Measurements from ENCODE around the gene RALY. TPM values are rescaled to one million over a fixed set of nuclear protein-coding genes. Genes with fewer than 3 reads are reported as not detected.

RALY gene
- total RNA-seq = 111 TPM

DNA sequence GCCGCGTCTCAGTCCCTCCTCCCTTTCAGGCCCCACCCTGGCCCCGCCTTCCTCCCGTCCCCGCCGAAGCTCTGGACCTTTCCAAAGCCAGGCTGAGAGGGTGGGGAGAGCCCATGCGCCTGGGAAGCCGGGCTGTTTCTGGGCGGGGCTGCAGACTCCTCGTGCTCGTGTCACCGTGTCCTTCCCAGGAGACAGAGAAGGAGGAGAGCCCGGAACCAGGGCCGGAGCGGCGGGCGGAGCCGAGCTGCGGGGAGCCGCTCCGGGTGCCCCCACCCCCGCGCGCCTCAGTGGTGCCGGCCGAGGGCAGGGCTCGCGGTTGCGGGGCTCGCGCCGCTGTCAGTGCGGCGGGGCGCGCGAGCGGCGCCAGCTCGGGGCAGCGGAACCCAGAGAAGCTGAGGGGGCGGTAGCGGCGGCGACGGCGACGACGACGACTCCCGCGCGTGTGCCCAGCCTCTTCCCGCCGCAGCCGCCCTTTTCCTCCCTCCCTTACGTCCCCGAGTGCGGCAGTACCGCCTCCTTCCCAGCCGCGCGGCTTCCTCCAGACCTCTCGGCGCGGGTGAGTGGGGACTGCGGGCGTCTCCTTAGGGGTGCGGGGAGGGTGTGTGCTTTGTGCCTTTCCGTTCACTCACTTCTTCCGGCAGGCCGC is at the start of gene RALY:
RALY (plus strand) TSS at position 336 of the 646 bp plus-strand sequence. CDS start 78,164 bp downstream, outside the sequence.
- no peak for DNase-seq (ENCODE audit: low spot score)

- no peak for DNase-seq (ENCODE audit: low spot score)
Measured at GRCh38 chr20:33944914-33945313, 48.8 kb upstream of the RALY start.

- DNase-seq (ENCODE audit: low spot score) = no peak
Measured at GRCh38 chr20:33945391-33946081, 48.2 kb upstream of the RALY start.

DNA sequence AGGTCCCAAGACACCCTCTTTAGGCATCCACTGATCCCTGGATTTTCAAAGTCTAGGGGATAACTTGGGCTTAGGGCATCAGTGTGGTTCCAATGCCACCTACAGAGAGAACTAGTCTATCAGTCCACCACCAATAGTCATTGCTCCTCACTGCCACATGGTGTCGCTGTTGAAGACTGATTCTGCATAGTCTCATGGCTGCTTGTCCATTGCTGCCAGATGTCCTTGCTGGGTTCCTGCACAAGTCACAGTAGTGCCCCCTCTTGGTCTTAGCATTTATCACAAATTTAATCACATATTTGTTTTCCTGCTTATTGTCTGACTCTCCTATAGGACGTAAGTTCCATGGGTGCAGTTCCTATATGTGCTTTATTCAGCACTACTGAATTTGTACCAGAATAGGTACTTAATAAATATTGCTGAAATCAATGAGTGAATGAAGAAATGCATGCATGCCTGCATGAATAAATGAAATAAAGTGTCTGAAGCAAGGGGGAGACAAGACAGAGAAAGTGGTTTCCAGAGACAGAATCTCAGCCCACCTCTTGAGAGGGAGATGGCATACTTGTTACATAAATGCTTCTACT is 45.9 kb upstream of the RALY start:
- no peak for DNase-seq (ENCODE audit: low spot score)

DNA sequence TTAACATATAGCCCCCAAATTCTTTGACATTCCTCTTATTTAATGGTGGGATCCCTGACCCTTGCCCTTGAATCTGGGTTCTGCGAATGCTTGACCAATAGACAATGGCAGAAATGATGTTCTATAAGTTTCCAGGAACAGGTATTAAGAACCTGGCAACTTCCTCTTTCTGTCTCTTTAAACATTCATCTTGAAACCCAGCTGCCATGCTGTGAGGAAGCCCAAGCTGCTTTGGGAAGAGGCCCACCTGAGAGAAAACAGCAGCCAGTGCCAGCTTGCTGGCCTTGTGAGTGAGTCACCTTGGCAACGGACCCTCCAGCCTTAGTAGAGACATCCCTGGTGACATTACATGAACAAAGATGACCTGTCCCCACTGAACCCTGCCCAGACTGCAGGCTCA is 45.2 kb upstream of the RALY start:
- DNase-seq (ENCODE audit: low spot score) = no peak

- no peak for DNase-seq (ENCODE audit: low spot score)
Measured at GRCh38 chr20:33951171-33951570, 42.5 kb upstream of the RALY start.

- DNase-seq (ENCODE audit: low spot score) = no peak
Measured at GRCh38 chr20:33954504-33954903, 39.2 kb upstream of the RALY start.

DNA sequence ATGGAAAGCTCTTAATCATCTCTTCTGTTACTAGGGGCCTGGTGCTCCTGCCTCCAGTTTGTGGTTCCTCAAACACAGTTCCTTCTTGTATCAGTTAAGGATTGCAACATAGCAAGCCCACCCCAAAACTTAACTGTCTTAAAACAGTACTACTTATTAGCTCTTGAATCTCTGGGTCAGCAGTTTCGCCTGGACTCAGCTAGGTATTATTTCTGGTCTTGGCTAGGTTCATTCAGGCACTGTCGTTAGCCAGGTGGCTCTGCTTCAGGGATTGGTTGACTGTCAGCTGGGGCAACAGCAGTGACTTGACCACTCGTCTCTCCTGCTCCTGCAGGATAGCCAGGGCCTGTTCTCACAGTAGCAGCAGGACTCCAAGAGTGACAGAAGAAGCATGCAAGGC is 30.0 kb upstream of the RALY start:
- no peak for DNase-seq (ENCODE audit: low spot score)

DNA sequence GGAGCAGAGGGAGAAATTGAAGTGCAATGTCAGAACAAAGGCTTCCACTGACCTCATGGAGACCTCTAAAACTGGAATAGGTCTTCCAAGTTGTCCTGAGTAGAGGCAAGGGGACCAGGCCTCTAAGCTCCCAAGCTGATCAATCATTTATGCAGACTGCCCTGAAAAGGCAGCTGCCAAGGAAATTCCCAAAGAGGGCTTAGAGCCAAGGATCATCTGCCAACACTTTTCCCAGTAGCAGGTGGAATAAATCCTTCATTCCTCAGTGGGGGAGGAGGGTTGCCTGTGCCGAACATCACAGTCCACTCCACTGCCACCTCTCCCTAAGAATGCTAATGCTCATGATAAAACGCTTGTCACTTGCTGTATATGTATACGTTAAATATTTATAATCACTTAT is 29.3 kb upstream of the RALY start:
- DNase-seq (ENCODE audit: low spot score) = no peak

GRCh38 chr20:33967126-33967525 is 26.6 kb upstream of the RALY start:
- no peak for DNase-seq (ENCODE audit: low spot score)

DNA sequence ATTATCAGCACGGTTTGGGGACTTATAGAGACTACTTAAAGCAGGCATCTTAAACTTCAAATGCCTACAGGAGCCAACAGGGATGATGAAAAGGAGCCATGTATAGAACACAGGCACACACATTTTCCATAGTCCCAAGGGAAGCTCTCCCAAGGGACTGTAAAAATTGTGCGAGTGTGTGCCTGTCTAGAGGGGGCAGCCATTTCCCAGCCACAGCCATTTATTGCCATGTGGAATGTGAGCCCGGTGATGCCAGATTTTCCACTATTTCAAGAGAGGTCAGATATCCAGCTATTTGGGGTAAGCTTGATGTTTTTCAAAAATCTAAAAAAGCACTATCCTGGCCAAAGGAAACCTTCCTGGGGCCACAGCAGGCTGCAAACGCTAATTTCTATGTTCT is 24.1 kb upstream of the RALY start:
- DNase-seq (ENCODE audit: low spot score) = no peak

GRCh38 chr20:33970229-33970628 is 23.5 kb upstream of the RALY start:
- DNase-seq (ENCODE audit: low spot score) = no peak

DNA sequence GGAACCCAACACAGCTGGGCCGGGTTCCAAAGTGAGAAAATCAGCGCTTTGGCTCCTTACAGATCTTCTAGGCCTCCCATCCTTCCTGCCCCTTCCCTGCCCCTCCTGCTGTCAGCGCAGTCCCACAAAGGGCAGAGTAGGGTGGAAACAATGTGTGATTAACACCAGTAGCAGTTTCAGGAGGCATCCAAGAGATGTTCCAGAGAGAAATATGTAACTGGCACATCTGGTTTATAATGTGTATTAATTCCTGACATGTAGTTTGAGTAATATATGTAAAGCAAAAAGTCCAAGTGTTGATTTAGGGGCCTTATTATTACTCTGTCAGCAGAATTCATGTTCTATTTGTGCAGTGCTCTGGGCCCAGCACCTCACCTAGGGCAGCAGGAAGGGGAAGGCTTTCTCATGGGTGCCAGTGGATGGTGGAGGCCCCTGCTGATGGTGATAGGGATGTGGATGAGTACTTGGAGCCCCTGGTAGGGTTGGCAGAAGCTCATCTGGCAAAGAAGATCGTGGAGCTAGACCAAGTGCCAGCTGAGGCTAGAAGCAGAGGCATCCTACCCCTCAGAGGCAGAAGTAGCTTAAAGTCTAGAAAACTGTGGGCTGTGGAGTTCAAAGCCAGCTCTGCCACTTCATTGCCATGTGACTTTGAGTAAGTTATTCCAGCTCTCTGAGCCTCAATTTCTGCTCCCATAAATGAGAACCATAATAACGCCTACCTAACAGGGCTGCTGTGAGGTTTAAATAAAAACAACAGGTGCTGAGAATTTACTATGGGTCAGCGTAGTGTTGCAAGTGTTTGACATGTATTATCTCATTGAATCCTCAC is 22.4 kb upstream of the RALY start:
- no peak for DNase-seq (ENCODE audit: low spot score)

DNA sequence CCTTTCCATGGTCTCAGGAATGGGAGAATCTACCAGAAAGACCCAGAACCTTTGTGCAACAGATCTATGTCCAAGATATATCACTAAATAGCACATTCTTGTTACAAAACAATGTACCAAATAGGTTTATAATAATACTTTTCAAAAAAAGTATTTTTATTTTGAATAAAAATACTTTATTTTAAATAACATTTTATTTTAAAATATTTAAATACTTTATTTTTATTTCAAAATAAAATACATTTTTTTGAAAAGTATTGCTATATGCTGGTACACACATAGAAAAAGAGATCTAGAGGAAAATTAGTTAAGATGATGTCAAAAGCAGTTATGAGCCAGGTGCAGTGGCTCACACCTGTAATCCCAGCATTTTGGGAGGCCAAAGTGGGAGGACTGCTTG is 16.8 kb upstream of the RALY start:
- DNase-seq (ENCODE audit: low spot score) = no peak

GRCh38 chr20:33977535-33977934 is 16.2 kb upstream of the RALY start:
- no peak for DNase-seq (ENCODE audit: low spot score)

DNA sequence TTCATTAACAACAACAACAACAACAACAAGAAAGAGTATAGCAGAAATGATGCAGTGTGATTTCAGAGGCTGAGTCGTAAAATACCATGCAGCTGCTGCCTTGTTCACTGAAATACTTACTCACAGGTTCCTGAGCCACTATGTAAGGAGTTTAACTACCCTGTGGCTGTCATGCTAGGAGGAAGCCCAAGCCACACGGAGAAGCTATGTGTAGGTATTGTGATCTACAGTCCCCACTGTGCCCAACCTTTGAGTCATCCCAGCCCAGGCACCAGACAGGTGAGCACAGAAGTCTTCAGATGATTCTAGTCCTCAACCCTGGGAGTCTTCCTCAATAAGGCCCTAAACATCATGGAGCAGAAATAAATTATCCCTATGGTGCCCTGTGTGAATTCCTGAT is 14.6 kb upstream of the RALY start:
- DNase-seq (ENCODE audit: low spot score) = no peak

DNA sequence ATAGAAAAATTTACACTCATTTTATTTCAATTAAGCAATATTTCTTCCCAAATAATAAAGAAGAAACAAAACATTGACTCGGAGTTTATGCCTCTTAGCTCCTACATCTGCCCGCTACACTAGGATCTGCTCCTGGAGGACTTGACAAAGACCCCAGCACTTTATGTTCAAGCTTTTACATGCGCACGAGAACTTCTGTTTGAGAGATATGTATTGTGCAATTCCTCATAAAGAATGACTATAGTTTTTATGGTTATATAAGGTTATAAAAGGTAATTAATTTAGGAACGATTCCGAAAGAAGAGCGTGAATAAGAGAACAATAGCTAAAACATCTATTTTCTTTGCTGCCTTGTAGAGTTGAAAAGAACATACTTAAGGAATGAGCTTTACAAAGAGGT is 12.4 kb upstream of the RALY start:
- DNase-seq (ENCODE audit: low spot score) = no peak

DNA sequence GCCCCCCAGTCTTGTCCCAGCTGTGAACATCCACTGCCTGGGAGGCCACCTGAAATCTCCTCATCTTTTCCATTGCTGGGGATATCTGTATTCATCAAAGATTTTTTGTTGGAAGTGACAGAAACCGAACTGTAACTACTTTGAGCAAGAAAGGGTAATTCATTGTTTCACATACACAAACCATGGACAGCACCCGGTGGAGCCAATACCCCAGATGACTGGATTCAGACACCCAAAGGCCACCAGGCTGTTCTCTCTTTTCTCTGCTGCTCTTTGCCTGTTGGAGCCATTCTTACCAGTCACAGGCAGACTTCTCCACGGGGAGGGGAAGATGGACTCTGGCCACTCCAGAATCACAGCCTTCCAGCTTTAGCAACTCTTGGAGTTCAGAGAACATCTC is 11.7 kb upstream of the RALY start:
- DNase-seq (ENCODE audit: low spot score) = no peak

- no peak for DNase-seq (ENCODE audit: low spot score)
Measured at GRCh38 chr20:33983371-33983770, 10.3 kb upstream of the RALY start.

- no peak for DNase-seq (ENCODE audit: low spot score)
Measured at GRCh38 chr20:33984182-33984719, 9.5 kb upstream of the RALY start.

- DNase-seq (ENCODE audit: low spot score) = no peak
Measured at GRCh38 chr20:33985280-33985679, 8.4 kb upstream of the RALY start.

- DNase-seq (ENCODE audit: low spot score) = no peak
Measured at GRCh38 chr20:33985830-33986229, 7.9 kb upstream of the RALY start.
